MM.1S (cell line): Measurements from ENCODE around the gene MOB2.

Source experiments
- EZH2phosphoT487 ChIP-seq: fragments of 300-600 bp; sonication (generic); IDR thresholded peaks from 2 replicates; pipeline ENCODE4 v1.6.1; 2018; ENCODE audit warnings: antibody characterized with exemption, low read length
- TF ChIP-seq, protein P1 (sequence below): fragments of 300-600 bp; sonication (generic); IDR thresholded peaks from 2 replicates; pipeline ENCODE4 v1.5.1; 2016; ENCODE audit warnings: antibody characterized with exemption, low read length, mixed read lengths

DNA sequence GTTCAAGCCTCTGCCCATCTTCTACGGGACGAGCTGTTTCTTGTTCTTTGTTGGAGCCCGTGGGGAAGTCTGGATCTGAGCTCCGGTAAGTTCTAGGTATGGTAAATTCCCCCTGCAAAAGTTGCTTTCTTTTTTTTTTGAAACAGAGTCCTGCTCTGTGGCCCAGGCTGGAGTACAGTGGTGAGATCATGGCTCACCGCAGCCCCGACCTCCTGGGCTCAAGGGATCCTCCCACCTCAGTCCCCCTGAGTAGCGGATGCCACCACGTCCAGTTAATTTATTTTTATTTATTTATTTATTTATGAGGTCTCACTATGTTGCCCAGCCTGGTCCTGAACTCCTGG, 35.5 kb upstream of the MOB2 start:
- TF ChIP-seq EZH2phosphoT487, result no peak
- TF ChIP-seq, protein P1, sequence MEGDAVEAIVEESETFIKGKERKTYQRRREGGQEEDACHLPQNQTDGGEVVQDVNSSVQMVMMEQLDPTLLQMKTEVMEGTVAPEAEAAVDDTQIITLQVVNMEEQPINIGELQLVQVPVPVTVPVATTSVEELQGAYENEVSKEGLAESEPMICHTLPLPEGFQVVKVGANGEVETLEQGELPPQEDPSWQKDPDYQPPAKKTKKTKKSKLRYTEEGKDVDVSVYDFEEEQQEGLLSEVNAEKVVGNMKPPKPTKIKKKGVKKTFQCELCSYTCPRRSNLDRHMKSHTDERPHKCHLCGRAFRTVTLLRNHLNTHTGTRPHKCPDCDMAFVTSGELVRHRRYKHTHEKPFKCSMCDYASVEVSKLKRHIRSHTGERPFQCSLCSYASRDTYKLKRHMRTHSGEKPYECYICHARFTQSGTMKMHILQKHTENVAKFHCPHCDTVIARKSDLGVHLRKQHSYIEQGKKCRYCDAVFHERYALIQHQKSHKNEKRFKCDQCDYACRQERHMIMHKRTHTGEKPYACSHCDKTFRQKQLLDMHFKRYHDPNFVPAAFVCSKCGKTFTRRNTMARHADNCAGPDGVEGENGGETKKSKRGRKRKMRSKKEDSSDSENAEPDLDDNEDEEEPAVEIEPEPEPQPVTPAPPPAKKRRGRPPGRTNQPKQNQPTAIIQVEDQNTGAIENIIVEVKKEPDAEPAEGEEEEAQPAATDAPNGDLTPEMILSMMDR, result no peak
